Natural killer cell (primary cell): ENCODE data around the gene KMT2B. TPM values are rescaled to one million over a fixed set of nuclear protein-coding genes. Genes with fewer than 3 reads are reported as not detected.
A peak's percentile ranks its signal among the peaks of the same experiment; 100 is the strongest.

Experiments
- ATAC-seq, 3 donors: fragments of 150-1000 bp in 2 of 3; fragments of 200-7000 bp in 1 of 3; cut with Tn5 transposase; 1 replicate in 1 of 3; 2 replicates in 2 of 3; pipeline ENCODE4 v1.10.0; 2021; ENCODE audit warnings: mild to moderate bottlenecking in 2 of 3, moderate library complexity in 2 of 3
- DNase-seq, 2 donors: peaks; one replicate each; pipeline versions ENCODE4 v3.0.0 to v3.0.0-alpha.2; 2013 to 2021; ENCODE audit warnings: mixed read lengths in 1 of 2
- H3K27ac ChIP-seq: one replicate; pipeline ENCODE4 v1.5.1; 2013; ENCODE audit warnings: mild to moderate bottlenecking, low read length
- H3K27me3 ChIP-seq: one replicate; pipeline ENCODE4 v1.6.1; 2013; ENCODE audit warnings: low read length; ENCODE audit not compliant: control insufficient read depth, insufficient read depth
- H3K36me3 ChIP-seq: one replicate; pipeline ENCODE4 v1.6.1; 2013; ENCODE audit warnings: low read length; ENCODE audit not compliant: control insufficient read depth, insufficient read depth
- H3K4me1 ChIP-seq: one replicate; pipeline ENCODE4 v1.6.1; 2013; ENCODE audit warnings: low read length; ENCODE audit not compliant: control insufficient read depth, insufficient read depth
- H3K4me3 ChIP-seq: one replicate; pipeline ENCODE4 v1.5.1; 2013; ENCODE audit warnings: low read length
- H3K9me3 ChIP-seq: one replicate; pipeline ENCODE4 v1.6.1; 2013; ENCODE audit warnings: low read length; ENCODE audit not compliant: control insufficient read depth, insufficient read depth
- H3K27ac Mint-ChIP-seq, 2 donors: one replicate each; pipeline ENCODE4 v1.8.0; 2022; ENCODE audit warnings: mild to moderate bottlenecking in 2 of 2, mixed read lengths in 2 of 2, moderate library complexity in 1 of 2
- H3K27me3 Mint-ChIP-seq, 2 donors: one replicate each; pipeline ENCODE4 v1.8.0; 2022; ENCODE audit warnings: low read depth in 2 of 2, mixed read lengths in 2 of 2
- H3K36me3 Mint-ChIP-seq: one replicate; pipeline ENCODE4 v1.8.0; 2022; ENCODE audit warnings: mixed read lengths
- H3K4me1 Mint-ChIP-seq, 2 donors: one replicate each; pipeline ENCODE4 v1.8.0; 2022; ENCODE audit warnings: mixed read lengths in 2 of 2
- H3K4me3 Mint-ChIP-seq: one replicate; pipeline ENCODE4 v1.8.0; 2022; ENCODE audit warnings: mild to moderate bottlenecking, moderate library complexity, mixed read lengths
- H3K9me3 Mint-ChIP-seq, 2 donors: one replicate each; pipeline ENCODE4 v1.8.0; 2022; ENCODE audit warnings: mixed read lengths in 2 of 2
- CTCF ChIP-seq: fragments of 200-600 bp; IDR thresholded peaks from one replicate; pipeline ENCODE4 v1.8.0; 2022; ENCODE audit warnings: antibody characterized with exemption
- WGBS: methylation state at CpG from one replicate; pipeline ENCODE4 v1.1.7; 2013; ENCODE audit warnings: missing lambda C conversion rate; ENCODE audit not compliant: insufficient coverage; 5-methylcytosine and 5-hydroxymethylcytosine counted together
- intact Hi-C: fragments of 100-400 bp; cut with micrococcal nuclease; formaldehyde crosslinking; loops from one replicate; pipeline ENCODE4 v1.14.2; 2022
- total RNA-seq, 4 donors: library from RNA; stranded (reverse); fragments of 120-200 nt in 1 of 4; gene quantifications; one replicate each; pipeline versions ENCODE4 v1.2.3 to v1.2.4, GENCODE V29; 2013 to 2022

The KMT2B gene
- total RNA-seq, 3 donors from 2014 or later (not counting 1 experiment from before 2014, with no cell fraction given): 60.8 to 70.9 (median 70.7) TPM

- ATAC-seq (no peak), DNase-seq (no peak)
- 65% methylated on average over 4 of the region's 4 CpGs for WGBS
- no peak overlapping the region for H3K27ac ChIP-seq
- Mint-ChIP-seq H3K4me3 (no peak overlapping the region), H3K36me3 (no peaks in the 10 kb centered on the region), H3K9me3 (no peaks in the 10 kb centered on the region), H3K27me3 (peaks cover 0 to under 1% of the 10 kb centered on the region in 2 donors), H3K4me1 (no peaks in the 10 kb centered on the region), H3K27ac (no peak overlapping the region)
- no peak overlapping the region for H3K4me3 ChIP-seq
- no peak for TF ChIP-seq CTCF
- H3K4me1 ChIP-seq: peaks cover 4% of the 10 kb centered on the region
- no peaks in the 10 kb centered on the region for H3K36me3 ChIP-seq
- no peaks in the 10 kb centered on the region for H3K27me3 ChIP-seq
- H3K9me3 ChIP-seq: no peaks in the 10 kb centered on the region
- intact Hi-C loops: no loop called here
Measured at GRCh38 chr19:35696835-35697234, 21.0 kb upstream of the KMT2B start.

GRCh38 chr19:35702223-35703012, 15.4 kb upstream of the KMT2B start:
- Histone ChIP-seq H3K27ac (peak overlapping the region; percentile 41), H3K36me3 (no peaks in the 10 kb centered on the region), H3K4me1 (peaks cover 14% of the 10 kb centered on the region), H3K9me3 (no peaks in the 10 kb centered on the region), H3K27me3 (no peaks in the 10 kb centered on the region), H3K4me3 (peak overlapping the region; percentile 46)
- Mint-ChIP-seq H3K4me3 (peak overlapping the region; percentile 97), H3K9me3 (no peaks in the 10 kb centered on the region), H3K27ac (peak overlapping the region; percentile 82 to 87), H3K4me1 (peaks cover 8 to 10% of the 10 kb centered on the region in 2 donors), H3K27me3 (peaks cover 4 to 7% of the 10 kb centered on the region in 2 donors), H3K36me3 (no peaks in the 10 kb centered on the region)
- TF ChIP-seq CTCF: no peak
- WGBS: under 1% methylated on average over 50 of the region's 50 CpGs
- intact Hi-C loops: loop anchor here (1.0 to 5.0 kb wide), 2 partner anchors 14 to 45 kb away; partner anchors contain the start of genes LIN37, PSENEN and U2AF1L4
- DNase-seq: peak; percentile 85 to 97
- peak; percentile 99 for ATAC-seq

GRCh38 chr19:35703343-35703742, 14.5 kb upstream of the KMT2B start:
- no peak for TF ChIP-seq CTCF
- Histone ChIP-seq H3K4me1 (peaks cover 14% of the 10 kb centered on the region), H3K27me3 (no peaks in the 10 kb centered on the region), H3K9me3 (no peaks in the 10 kb centered on the region), H3K36me3 (no peaks in the 10 kb centered on the region), H3K27ac (no peak overlapping the region), H3K4me3 (no peak overlapping the region)
- intact Hi-C loops: loop anchor here (5.0 kb wide), 1 partner anchor 44 kb away; the partner anchor contains the start of genes LIN37, PSENEN and U2AF1L4
- 62% methylated on average over 5 of the region's 9 CpGs for WGBS
- H3K27me3 Mint-ChIP-seq: peaks cover 4 to 7% of the 10 kb centered on the region in 2 donors
- DNase-seq (no peak), ATAC-seq (no peak)
- H3K27ac Mint-ChIP-seq: no peak overlapping the region
- H3K9me3 Mint-ChIP-seq: no peaks in the 10 kb centered on the region
- H3K4me1 Mint-ChIP-seq: peaks cover 8 to 10% of the 10 kb centered on the region in 2 donors
- peak overlapping the region; percentile 37 for H3K4me3 Mint-ChIP-seq
- H3K36me3 Mint-ChIP-seq: no peaks in the 10 kb centered on the region
